H9 (cell line): ENCODE results near the gene CELF6. TPM values are rescaled to one million over a fixed set of nuclear protein-coding genes. Genes with fewer than 3 reads are reported as not detected.

ENCODE experiments used
- DNase-seq: peaks from one replicate; pipeline ENCODE4 v3.0.0-alpha.2; 2017
- H2AFZ ChIP-seq: one replicate; pipeline ENCODE4 v1.6.1; 2013; ENCODE audit warnings: mild to moderate bottlenecking, low read length, control low read depth, moderate library complexity
- H2AK5ac ChIP-seq: 2 replicates; pipeline ENCODE4 v1.6.1; 2013; ENCODE audit warnings: low read length, control low read depth, mixed read lengths; ENCODE audit not compliant: insufficient read length
- H2BK120ac ChIP-seq: one replicate; pipeline ENCODE4 v1.6.1; 2013; ENCODE audit warnings: low read depth, mild to moderate bottlenecking, low read length, control low read depth, inconsistent platforms; ENCODE audit not compliant: poor library complexity, severe bottlenecking
- H2BK12ac ChIP-seq: 2 replicates; pipeline ENCODE4 v1.6.1; 2013; ENCODE audit warnings: low read length, control low read depth, mixed read lengths, low read depth; ENCODE audit not compliant: insufficient read length
- H2BK15ac ChIP-seq: 2 replicates; pipeline ENCODE4 v1.6.1; 2013; ENCODE audit warnings: low read depth, low read length, control low read depth
- H2BK20ac ChIP-seq: one replicate; pipeline ENCODE4 v1.6.1; 2013; ENCODE audit warnings: low read depth, mild to moderate bottlenecking, low read length, control low read depth, inconsistent platforms; ENCODE audit not compliant: poor library complexity, severe bottlenecking
- H2BK5ac ChIP-seq: 2 replicates; pipeline ENCODE4 v1.6.1; 2013; ENCODE audit warnings: low read length, control low read depth, mixed read lengths; ENCODE audit not compliant: insufficient read length
- H3K14ac ChIP-seq: 2 replicates; pipeline ENCODE4 v1.6.1; 2013; ENCODE audit warnings: low read length, control low read depth; ENCODE audit not compliant: insufficient read depth
- H3K18ac ChIP-seq: 2 replicates; pipeline ENCODE4 v1.6.1; 2013; ENCODE audit warnings: low read depth, mild to moderate bottlenecking, mixed read lengths, low read length, control low read depth; ENCODE audit not compliant: insufficient read length
- H3K23ac ChIP-seq: 2 replicates; pipeline ENCODE4 v1.6.1; 2013; ENCODE audit warnings: low read length, control low read depth, mixed read lengths, low read depth; ENCODE audit not compliant: insufficient read length
- H3K23me2 ChIP-seq: 2 replicates; pipeline ENCODE4 v1.6.1; 2013; ENCODE audit warnings: low read depth, mild to moderate bottlenecking, mixed read lengths, low read length, control low read depth; ENCODE audit not compliant: insufficient read length, poor library complexity, severe bottlenecking
- H3K27ac ChIP-seq: 2 replicates; pipeline ENCODE4 v1.5.1; 2013; ENCODE audit warnings: low read length, control low read depth, mixed read lengths, low read depth; ENCODE audit not compliant: insufficient read length
- H3K27me3 ChIP-seq: 2 replicates; pipeline ENCODE4 v1.6.1; 2013; ENCODE audit warnings: low read length, control low read depth, inconsistent platforms; ENCODE audit not compliant: insufficient read depth
- H3K4ac ChIP-seq: 2 replicates; pipeline ENCODE4 v1.6.1; 2013; ENCODE audit warnings: low read depth, mild to moderate bottlenecking, control low read depth, inconsistent platforms, low read length, moderate library complexity
- H3K4me1 ChIP-seq: 2 replicates; pipeline ENCODE4 v1.6.1; 2013; ENCODE audit warnings: low read length, control low read depth, inconsistent platforms; ENCODE audit not compliant: insufficient read depth
- H3K4me2 ChIP-seq: 2 replicates; pipeline ENCODE4 v1.6.1; 2013; ENCODE audit warnings: low read length, control low read depth, mixed read lengths; ENCODE audit not compliant: insufficient read length, insufficient read depth
- H3K56ac ChIP-seq: 2 replicates; pipeline ENCODE4 v1.6.1; 2013; ENCODE audit warnings: low read depth, mild to moderate bottlenecking, mixed read lengths, low read length, control low read depth; ENCODE audit not compliant: insufficient read length
- H3K79me1 ChIP-seq: 2 replicates; pipeline ENCODE4 v1.6.1; 2013; ENCODE audit warnings: low read depth, mild to moderate bottlenecking, moderate library complexity, low read length, control low read depth, inconsistent platforms; ENCODE audit not compliant: insufficient read depth, poor library complexity, severe bottlenecking
- H3K79me2 ChIP-seq: 2 replicates; pipeline ENCODE4 v1.6.1; 2013; ENCODE audit warnings: low read length, control low read depth, inconsistent platforms; ENCODE audit not compliant: insufficient read depth
- H3K9ac ChIP-seq: 2 replicates; pipeline ENCODE4 v1.6.1; 2013; ENCODE audit warnings: low read length, control low read depth, mixed read lengths; ENCODE audit not compliant: insufficient read length; ENCODE audit errors: extremely low read depth
- H3K9me3 ChIP-seq: one replicate; pipeline ENCODE4 v1.6.1; 2013; ENCODE audit warnings: low read depth, low read length, inconsistent platforms; ENCODE audit not compliant: control insufficient read depth
- H3T11ph ChIP-seq: one replicate; pipeline ENCODE4 v1.6.1; 2013; ENCODE audit warnings: mild to moderate bottlenecking, low read length, control low read depth, inconsistent platforms
- H4K20me1 ChIP-seq: one replicate; pipeline ENCODE4 v1.6.1; 2013; ENCODE audit not compliant: control insufficient read depth, insufficient read length, insufficient read depth
- H4K5ac ChIP-seq: 2 replicates; pipeline ENCODE4 v1.6.1; 2013; ENCODE audit warnings: low read depth, mild to moderate bottlenecking, mixed read lengths, low read length, control low read depth; ENCODE audit not compliant: insufficient read length
- H4K8ac ChIP-seq: replicated peaks from 2 replicates; pipeline ENCODE4 v1.6.1; 2013; ENCODE audit warnings: low read length, control low read depth, mixed read lengths, low read depth; ENCODE audit not compliant: insufficient read length
- H4K91ac ChIP-seq: 2 replicates; pipeline ENCODE4 v1.6.1; 2013; ENCODE audit warnings: low read depth, mild to moderate bottlenecking, moderate library complexity, mixed read lengths, low read length, control low read depth; ENCODE audit not compliant: insufficient read length
- H3K27ac Mint-ChIP-seq, 3 experiments: 2 replicates in 2 of 3; 3 replicates in 1 of 3; pipeline ENCODE4 v1.8.0; 2020 to 2021; ENCODE audit warnings: mixed read lengths in 3 of 3, mild to moderate bottlenecking in 1 of 3, moderate library complexity in 1 of 3
- H3K27me3 Mint-ChIP-seq: 2 replicates; pipeline ENCODE4 v1.8.0; 2021; ENCODE audit warnings: low read depth, mild to moderate bottlenecking, moderate library complexity, mixed read lengths
- H3K36me3 Mint-ChIP-seq, 3 experiments: 2 replicates in 2 of 3; 3 replicates in 1 of 3; pipeline ENCODE4 v1.8.0; 2020 to 2021; ENCODE audit warnings: low read depth in 3 of 3, mixed read lengths in 3 of 3; ENCODE audit not compliant: insufficient read depth in 1 of 3
- H3K4me1 Mint-ChIP-seq, 2 experiments: 2 replicates each; pipeline ENCODE4 v1.8.0; 2020; ENCODE audit warnings: mixed read lengths in 2 of 2
- H3K4me3 Mint-ChIP-seq, 2 experiments: 2 replicates in 1 of 2; 3 replicates in 1 of 2; pipeline ENCODE4 v1.8.0; 2020 to 2021; ENCODE audit warnings: mild to moderate bottlenecking in 2 of 2, mixed read lengths in 2 of 2, moderate library complexity in 1 of 2
- H3K9me3 Mint-ChIP-seq, 2 experiments: 2 replicates in 1 of 2; 3 replicates in 1 of 2; pipeline ENCODE4 v1.8.0; 2020; ENCODE audit warnings: mild to moderate bottlenecking in 2 of 2, mixed read lengths in 2 of 2, moderate library complexity in 1 of 2
- WGBS: extraction: QIAGEN DNeasy Blood & Tissue Kit; methylation state at CpG from one replicate; pipeline ENCODE4 v1.1.7; 2013; ENCODE audit warnings: missing lambda C conversion rate, low lambda C conversion rate, mixed read lengths; ENCODE audit not compliant: insufficient read length; ENCODE audit errors: extremely low coverage; 5-methylcytosine and 5-hydroxymethylcytosine counted together
- total RNA-seq: library from RNA; stranded (reverse); gene quantifications from 2 replicates; pipeline ENCODE4 v1.2.1, GENCODE V29; 2021
- TF ChIP-seq, protein P1 (sequence below): fragments of 200-600 bp; sonication (generic); conservative IDR thresholded peaks from 3 replicates; pipeline ENCODE4 v1.8.0; 2021; ENCODE audit warnings: antibody characterized with exemption, mild to moderate bottlenecking

CELF6 gene
- total RNA-seq, 1 experiment from 2014 or later, result 0.13 TPM

DNA sequence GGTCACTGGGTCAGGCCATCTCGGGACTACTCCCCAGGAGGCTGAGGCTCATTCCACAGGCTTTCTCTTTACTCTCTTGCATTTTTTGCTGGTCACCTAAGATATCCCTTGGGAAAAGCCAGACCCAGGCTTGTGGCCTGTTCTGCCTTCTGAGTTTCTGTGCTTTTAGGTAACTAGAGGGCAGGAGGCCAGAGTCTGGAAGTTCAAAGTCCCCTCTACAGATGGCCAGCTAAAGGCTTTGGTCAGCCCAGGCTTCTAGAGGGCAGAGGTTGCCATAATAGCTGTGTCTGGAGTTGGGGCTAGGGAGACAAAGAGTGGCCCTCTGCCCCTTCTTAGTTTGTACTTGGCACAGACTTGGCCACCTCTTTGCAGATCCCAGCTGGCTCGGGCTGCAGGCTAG is 39.2 kb downstream of the CELF6 start:
- no peak overlapping the region for H3K56ac ChIP-seq
- H3K23ac ChIP-seq, result no peak overlapping the region
- no peak overlapping the region for H3K4me3 Mint-ChIP-seq
- H3K9me3 Mint-ChIP-seq, result no peaks in the 10 kb centered on the region
- no peak overlapping the region for H2BK120ac ChIP-seq
- H2BK20ac ChIP-seq, result no peak overlapping the region
- TF ChIP-seq, protein P1, sequence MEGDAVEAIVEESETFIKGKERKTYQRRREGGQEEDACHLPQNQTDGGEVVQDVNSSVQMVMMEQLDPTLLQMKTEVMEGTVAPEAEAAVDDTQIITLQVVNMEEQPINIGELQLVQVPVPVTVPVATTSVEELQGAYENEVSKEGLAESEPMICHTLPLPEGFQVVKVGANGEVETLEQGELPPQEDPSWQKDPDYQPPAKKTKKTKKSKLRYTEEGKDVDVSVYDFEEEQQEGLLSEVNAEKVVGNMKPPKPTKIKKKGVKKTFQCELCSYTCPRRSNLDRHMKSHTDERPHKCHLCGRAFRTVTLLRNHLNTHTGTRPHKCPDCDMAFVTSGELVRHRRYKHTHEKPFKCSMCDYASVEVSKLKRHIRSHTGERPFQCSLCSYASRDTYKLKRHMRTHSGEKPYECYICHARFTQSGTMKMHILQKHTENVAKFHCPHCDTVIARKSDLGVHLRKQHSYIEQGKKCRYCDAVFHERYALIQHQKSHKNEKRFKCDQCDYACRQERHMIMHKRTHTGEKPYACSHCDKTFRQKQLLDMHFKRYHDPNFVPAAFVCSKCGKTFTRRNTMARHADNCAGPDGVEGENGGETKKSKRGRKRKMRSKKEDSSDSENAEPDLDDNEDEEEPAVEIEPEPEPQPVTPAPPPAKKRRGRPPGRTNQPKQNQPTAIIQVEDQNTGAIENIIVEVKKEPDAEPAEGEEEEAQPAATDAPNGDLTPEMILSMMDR, result no peak
- no peaks in the 10 kb centered on the region for H3K79me2 ChIP-seq
- peaks cover 42% of the 10 kb centered on the region for H3K27me3 Mint-ChIP-seq
- WGBS, result no CpG with 5 or more reads among the region's 2 CpGs
- no peaks in the 10 kb centered on the region; the same call in 1 of the 2 replicates for H3K27me3 ChIP-seq
- no peak overlapping the region for H4K8ac ChIP-seq
- H3K9me3 ChIP-seq, result no peaks in the 10 kb centered on the region
- no peak overlapping the region for H2AFZ ChIP-seq
- H3K23me2 ChIP-seq, result no peaks in the 10 kb centered on the region
- no peak overlapping the region for H3T11ph ChIP-seq
- no peaks in the 10 kb centered on the region for H3K36me3 Mint-ChIP-seq
- no peak overlapping the region for H3K4me2 ChIP-seq
- H3K4me1 ChIP-seq, result no peaks in the 10 kb centered on the region
- no peak overlapping the region for H4K91ac ChIP-seq
- H3K27ac Mint-ChIP-seq, result no peak overlapping the region
- no peak overlapping the region for H3K4ac ChIP-seq
- H4K20me1 ChIP-seq, result no peaks in the 10 kb centered on the region
- DNase-seq, result no peak
- H3K14ac ChIP-seq, result no peak overlapping the region
- H4K5ac ChIP-seq, result no peak overlapping the region
- no peak overlapping the region for H3K27ac ChIP-seq
- no peak overlapping the region for H2AK5ac ChIP-seq
- H2BK15ac ChIP-seq, result no peak overlapping the region
- no peak overlapping the region for H3K9ac ChIP-seq
- no peak overlapping the region for H2BK5ac ChIP-seq
- H3K79me1 ChIP-seq, result no peaks in the 10 kb centered on the region
- H2BK12ac ChIP-seq, result no peak overlapping the region
- no peaks in the 10 kb centered on the region for H3K4me1 Mint-ChIP-seq
- no peak overlapping the region for H3K18ac ChIP-seq
